ENCODE data around the gene HELB.
A peak's percentile ranks its signal among the peaks of the same experiment; 100 is the strongest.
"Not testable (repeated sequence)": the region's sequence is repeated elsewhere in the genome, so short reads cannot be mapped to it uniquely, and the experiment has no call there.

Gene HELB

DNA sequence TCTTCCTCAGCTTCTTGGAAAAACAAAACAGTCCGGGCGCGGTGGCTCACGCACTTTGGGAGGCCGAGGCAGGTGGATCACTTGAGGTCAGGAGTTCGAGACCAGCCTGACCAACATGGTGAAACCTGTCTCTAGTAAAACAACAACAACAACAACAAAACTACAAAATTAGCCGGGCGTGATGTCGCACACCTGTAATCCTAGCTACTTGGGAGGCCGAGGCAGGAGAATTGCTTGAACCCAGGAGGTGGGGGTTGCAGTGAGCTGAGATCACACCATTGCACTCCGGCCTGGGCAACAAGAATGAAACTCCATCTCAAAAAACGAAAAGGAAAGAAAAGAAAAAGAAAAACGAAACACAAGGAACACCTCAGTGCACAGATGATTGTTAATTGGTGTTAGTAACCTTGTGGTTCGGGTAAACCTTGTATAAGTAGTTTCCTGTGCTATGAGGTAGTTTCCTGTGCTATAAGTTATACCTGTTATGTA, 1.1 kb downstream of the HELB start:
- not testable (repeated sequence) for DNase-seq (ENCODE audit: low spot score)

GRCh38 chr12:66304296-66304900, 2.1 kb downstream of the HELB start:
- no peak for DNase-seq (ENCODE audit: low spot score)

DNA sequence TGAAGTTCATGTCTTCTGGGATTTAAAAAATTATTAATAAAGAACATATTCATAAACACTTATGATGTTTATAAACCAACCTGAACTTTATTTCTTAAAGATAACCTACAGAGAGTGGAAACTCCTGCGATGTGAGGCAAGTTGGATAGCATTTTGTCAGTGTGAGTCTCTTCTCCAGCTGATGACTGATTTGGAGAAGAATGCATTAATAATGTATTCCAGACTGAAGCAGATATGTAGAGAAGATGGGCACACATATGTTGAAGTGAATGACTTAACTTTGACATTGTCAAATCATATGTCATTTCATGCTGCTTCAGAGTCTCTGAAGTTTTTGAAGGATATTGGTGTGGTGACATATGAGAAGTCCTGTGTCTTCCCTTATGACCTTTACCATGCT, 7.3 kb downstream of the HELB start:
- peak; percentile 3 for DNase-seq (ENCODE audit: low spot score)

- no peak for DNase-seq (ENCODE audit: low spot score)
These were observed 9.9 kb downstream of the HELB start for GRCh38 chr12:66312189-66312588.

DNA sequence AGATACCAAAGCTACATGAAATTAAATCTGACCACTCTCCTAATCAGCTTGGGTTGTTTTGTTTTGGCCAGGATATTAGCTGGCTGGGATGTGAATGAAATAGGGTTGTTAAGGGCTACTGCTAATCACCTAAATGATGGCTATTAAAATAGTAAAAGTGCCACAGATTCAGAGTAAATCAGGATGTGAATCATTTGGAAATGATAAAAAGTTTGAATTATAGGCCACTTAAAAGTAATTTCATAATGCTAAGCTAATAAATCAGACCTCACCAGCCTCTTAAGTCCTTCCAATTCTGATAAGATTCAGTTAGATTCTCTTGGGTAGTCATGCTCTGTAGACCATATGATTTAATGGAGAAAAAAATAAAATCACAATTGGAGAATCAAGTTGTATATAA, 12.0 kb downstream of the HELB start:
- DNase-seq (ENCODE audit: low spot score), result no peak

DNA sequence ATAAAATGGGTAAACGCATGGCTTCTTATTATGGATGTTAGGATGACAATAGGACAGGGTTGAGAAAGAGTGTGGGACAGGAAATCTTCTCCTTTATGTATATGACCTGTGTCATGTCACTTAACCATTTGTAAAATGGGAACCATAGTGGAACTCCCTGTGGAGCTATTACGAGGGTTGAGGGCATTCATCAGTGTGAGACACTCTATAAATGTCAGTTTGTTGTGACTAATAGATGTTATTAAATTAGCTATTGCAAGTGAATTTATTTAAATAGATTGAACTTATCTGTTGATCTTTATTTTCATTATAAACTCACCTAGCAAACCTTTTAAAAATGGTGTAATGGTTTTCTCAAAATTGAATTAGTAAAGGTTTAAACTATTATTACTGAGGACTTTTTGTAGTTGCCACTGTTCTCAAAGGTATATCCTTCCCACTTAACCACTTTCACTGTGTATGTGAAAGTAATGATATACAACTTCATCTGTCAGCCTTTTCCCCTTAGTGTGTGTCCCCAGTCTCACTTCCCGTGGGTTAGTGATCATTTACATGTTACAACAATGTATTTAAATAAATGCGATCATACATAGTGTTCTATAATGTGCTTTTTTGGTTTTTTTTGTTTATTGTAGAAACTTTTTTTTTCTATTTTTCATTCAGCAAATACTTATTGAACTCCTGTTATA, 17.1 kb downstream of the HELB start:
- DNase-seq (ENCODE audit: low spot score), result no peak

- no peak for DNase-seq (ENCODE audit: low spot score)
These were observed 18.7 kb downstream of the HELB start for GRCh38 chr12:66320996-66321395.

DNA sequence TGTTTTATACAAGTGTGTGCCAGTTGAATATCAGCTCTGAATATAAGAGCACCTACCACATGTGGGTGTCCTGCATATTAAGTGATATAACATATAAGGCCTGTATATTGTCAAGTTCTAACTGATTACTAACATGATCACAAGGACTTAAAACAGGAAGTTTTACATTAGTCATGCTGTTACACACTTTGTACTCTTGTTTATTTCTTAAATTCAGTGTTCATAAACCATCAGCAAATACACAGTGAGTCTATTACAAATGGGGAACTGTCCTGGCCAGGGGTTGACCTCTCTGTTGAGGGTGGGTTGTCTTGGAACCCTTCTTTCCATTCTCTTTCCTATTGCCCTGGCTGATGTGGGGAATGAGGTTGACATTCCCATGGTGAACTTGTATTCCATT, 19.1 kb downstream of the HELB start:
- DNase-seq (ENCODE audit: low spot score), result no peak

DNA sequence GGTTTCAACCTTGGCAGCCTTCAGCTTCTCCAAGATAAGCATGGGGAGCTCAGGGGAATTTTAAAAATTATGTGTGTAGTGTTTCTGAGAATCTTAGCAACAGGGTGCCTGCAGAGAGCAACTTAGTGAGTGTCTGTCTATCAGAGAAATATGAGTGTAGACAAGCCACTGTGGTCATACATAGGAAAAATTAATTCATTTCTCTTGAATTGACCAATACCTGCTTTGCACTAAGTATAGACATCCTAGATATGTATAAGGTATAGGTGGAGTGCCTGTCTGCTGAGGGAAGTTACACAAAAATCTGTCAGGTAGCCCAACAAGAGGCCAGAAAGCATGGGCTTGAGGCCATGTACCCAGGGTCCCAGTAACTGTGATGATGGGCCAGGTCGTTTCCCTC, 20.7 kb downstream of the HELB start:
- DNase-seq (ENCODE audit: low spot score), result no peak

DNA sequence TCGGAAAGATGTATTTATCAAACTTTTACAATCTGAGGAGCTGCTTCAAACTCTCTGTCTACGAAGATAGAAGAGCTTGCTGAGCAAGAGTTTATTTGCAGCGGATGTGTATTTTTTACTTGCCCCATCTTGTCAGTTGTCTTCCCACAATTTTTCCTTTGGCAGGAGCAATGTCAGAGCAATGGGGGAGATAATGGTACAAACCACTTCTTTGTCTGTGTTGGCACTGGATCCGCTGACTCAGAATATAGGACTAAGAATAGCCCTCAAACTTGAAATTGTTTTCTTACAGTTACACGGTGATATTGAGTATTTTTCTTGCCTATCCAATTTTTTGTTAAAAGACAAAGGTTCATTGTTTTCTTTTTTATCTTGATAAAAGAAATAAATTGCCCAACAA, 27.6 kb downstream of the HELB start:
- no peak for DNase-seq (ENCODE audit: low spot score)

- no peak for DNase-seq (ENCODE audit: low spot score)
These were observed 28.7 kb downstream of the HELB start for GRCh38 chr12:66331016-66331415.

DNA sequence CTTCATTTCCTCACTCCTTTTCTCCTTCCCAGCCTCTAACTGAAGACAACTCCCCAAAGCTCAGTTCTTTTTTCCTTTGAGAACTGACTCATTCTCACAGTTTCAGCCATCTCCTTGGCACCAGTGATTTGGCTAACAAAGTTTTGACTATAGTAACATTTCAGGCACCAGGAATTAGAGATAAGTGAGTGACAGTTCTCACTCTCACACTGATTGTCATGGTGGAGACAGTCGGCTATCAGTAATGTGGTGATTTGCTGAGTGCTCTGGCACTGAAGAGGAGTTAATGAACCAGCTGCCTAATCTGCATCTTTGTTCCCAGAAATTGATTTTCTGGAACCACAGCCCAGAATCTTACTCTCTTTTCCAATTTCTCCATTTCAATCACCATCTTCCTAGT, 29.5 kb downstream of the HELB start:
- DNase-seq (ENCODE audit: low spot score), result no peak

DNA sequence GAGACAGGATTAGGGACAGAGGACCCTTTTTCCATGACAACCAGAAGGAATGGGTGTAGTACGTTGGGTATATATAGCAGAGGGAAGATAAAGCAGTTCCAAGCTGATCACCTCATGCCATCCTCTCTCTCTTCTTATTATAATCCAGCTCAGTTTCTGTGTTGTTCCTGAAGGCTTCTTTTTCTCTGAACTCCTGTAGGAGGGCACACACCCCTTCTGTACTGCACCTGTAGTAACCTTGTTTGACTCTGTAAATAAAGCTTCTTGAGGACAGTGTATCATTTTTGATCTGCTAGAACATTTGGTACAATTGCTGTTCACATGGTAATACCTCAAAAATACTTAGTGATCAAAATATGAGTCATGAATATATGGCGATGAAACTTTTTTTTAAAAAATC, 33.5 kb downstream of the HELB start:
- DNase-seq (ENCODE audit: low spot score), result no peak

- no peak for DNase-seq (ENCODE audit: low spot score)
These were observed 35.2 kb downstream of the HELB start for GRCh38 chr12:66337381-66338010.

GRCh38 chr12:66340131-66340530, 37.8 kb downstream of the HELB start:
- no peak for DNase-seq (ENCODE audit: low spot score)

GRCh38 chr12:66341126-66341525, 38.8 kb downstream of the HELB start:
- DNase-seq (ENCODE audit: low spot score), result no peak

DNA sequence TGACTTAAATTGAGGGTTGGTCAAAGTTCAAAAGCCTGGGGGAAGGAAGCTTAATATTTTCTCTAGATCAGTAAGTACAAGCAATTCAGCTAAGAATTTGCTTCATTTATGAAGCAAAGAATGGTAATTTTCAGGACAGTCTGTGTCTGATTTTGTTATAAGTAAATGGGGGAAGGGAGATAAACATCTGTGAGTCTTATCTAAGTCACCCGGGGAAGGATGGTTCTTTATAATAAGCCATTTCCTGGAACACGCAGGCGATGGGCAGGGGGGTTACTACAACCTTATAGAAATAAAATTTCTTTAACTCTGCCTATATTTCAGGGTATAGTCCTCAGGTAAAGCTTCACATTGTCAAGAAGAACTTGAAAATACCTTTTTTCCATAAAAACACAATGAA, 42.9 kb downstream of the HELB start:
- no peak for DNase-seq (ENCODE audit: low spot score)

DNA sequence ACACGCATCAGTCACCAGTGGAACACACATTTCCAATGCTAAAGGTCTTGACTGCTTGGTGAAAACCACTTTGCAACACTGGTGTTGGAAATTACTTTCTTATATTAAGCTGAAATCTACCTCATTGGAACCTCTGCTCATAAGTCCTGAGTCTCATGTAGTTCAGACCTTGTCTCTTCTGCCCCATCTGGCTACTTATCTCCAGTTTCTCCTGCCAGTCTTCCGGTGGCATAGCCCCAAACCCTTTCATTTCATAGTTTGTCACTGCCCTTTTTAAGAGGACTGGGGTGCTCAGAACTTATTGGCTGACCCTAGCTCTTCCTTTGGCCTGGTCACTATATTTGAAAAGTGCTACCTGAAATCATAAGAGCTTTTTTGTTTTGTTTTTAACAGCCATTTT, 43.7 kb downstream of the HELB start:
- DNase-seq (ENCODE audit: low spot score), result no peak

- DNase-seq (ENCODE audit: low spot score), result no peak
These were observed 49.0 kb downstream of the HELB start for GRCh38 chr12:66351301-66351700.

GRCh38 chr12:66352197-66352596, 49.9 kb downstream of the HELB start:
- DNase-seq (ENCODE audit: low spot score), result peak; percentile 12

DNA sequence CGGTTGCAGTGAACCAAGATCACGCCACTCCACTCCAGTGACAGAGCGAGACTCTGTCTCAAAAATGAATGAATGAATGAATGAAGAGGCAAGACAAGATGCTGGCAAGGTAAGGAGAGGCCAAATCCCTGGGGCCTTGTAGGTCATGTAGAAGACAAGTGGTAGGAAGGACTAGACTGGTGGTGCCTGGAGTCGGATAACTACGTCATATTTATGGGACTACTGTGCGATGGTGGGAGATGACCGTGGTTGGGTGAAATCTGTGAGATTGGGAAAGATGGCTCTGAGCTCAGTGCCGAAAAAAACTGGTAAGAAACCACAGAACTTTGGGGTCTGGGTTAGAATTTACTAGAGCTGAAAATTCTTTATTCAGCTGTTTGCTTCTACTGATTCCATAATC, 50.6 kb downstream of the HELB start:
- DNase-seq (ENCODE audit: low spot score), result no peak

DNA sequence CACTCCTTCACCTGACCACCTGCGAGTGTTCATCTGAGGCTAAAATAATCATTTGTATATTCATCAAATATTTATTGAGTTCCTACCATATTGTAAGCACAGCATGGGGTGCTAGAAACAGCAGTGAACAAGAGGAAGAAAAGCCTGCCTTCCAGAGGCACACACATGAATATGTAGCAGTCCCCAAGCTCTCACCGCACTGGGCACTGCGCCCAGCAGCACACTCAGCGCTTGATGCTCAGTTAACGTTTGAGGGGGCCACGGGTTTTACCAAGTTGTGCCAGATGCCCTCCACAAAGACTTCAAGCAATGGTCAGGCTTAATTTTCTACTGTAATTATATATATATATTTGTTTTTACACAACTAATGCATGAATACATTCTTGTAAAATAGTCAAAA, 52.0 kb downstream of the HELB start:
- no peak for DNase-seq (ENCODE audit: low spot score)

GRCh38 chr12:66359300-66359699, 57.0 kb downstream of the HELB start:
- no peak for DNase-seq (ENCODE audit: low spot score)

GRCh38 chr12:66361703-66362102, 59.4 kb downstream of the HELB start:
- no peak for DNase-seq (ENCODE audit: low spot score)

Data from AG08395 (cell line).